Activated gamma-delta T cell treated with anti-CD3 and anti-CD28 coated beads, Interleukin-2, amount 50 U/mL, for 16 hours (primary cell): ENCODE measurements around the gene CCDC170.
"Not testable (repeated sequence)": the region's sequence is repeated elsewhere in the genome, so short reads cannot be mapped to it uniquely, and the experiment has no call there.

Experiments used
- DNase-seq: peaks from one replicate; pipeline ENCODE4 v3.0.0-alpha.2; 2020; ENCODE audit warnings: low read depth

The CCDC170 gene

DNA sequence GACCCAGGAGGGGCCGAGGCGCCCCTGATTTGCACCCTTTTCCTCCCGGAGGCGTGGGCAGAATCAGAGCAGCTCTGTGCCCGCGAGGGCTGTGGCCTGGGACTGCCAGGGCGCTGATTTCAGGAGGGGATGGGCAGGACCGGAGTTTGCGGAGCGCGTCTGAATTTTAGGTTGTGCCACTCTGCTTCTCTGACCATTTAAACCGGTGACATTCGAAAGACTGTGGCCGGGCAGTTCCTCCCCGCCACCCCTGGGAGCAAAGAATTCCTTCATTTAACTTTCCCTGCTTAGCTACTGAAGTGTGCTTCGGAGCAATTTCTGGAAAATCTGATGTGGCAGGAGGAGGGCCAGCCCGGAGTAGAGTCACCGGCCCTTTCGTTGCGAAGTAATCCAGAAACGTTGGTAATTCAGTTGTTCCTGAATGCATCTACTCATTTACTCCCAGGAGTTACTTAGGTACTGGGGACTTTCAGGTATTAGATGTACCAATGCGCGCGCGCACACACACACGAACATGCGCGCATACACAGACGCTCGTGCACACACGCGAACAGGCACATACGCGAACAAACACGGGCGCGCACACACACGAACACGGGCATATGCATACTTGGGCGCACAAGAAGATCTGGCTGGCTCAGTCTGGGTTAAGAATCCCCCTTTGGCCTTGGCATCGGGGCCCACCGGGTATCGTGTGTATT lies 568 bp downstream of the CCDC170 start:
- DNase-seq, result no peak

DNA sequence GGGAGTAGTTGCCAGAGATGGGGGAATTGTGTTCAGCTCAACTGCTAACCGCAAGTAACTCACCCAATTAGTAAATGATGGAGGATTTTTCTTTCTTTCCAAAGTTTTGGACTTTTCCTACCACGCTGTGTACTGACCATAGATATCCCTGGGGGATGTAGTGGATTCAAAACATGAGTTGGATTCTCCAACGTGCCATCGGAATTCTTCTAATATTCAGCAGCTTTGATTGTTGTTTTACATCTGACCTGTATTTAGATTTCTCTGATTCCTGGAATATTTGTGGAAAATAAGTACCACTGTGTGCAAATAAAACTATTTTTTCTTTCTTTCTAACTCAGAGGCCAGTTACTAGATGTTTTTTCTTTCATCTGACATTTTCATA lies 1.1 kb downstream of the CCDC170 start:
- DNase-seq, result no peak

DNA sequence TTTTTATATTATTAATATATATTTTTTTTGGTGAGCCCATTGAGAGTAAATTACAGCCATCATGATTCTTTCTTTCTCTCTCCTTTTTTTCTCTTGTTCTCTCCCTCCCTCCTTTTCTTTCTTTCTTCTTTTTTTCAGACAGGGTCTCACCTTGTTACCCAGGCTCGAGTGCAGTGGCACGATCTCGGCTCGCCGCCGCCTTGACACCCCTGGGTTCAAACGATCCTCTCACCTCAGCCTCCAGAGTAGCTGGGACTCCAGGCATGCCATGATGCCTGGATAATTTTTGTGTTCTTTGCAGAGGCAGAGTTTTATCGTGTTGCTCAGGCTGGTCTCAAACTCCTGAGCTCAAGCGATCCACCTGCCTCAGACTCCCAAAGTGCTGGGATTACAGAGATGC lies 1.6 kb downstream of the CCDC170 start:
- no peak for DNase-seq

DNA sequence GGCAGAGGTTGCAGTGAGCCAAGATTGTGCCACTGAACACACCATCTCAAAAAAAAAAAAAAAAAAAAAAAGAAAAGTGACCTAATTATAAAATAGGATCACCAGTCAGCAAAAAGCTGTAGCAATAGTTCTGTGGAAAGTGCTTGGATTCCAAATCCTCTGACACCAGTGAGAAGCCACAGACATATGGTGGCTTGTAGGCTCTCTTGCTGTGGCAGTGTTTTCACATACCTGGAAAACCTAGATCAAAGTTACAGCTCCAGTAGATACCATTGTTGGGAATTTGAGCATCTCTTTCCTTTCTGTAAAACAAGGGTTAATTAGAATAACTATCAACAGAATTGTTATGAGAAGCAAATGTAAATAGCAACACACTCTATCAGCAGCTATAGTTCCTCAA lies 4.1 kb downstream of the CCDC170 start:
- DNase-seq, result no peak

- no peak for DNase-seq
Observed at GRCh38 chr6:151498327-151498726, 4.5 kb downstream of the CCDC170 start.

- DNase-seq, result no peak
Observed at GRCh38 chr6:151499551-151499950, 5.7 kb downstream of the CCDC170 start.

DNA sequence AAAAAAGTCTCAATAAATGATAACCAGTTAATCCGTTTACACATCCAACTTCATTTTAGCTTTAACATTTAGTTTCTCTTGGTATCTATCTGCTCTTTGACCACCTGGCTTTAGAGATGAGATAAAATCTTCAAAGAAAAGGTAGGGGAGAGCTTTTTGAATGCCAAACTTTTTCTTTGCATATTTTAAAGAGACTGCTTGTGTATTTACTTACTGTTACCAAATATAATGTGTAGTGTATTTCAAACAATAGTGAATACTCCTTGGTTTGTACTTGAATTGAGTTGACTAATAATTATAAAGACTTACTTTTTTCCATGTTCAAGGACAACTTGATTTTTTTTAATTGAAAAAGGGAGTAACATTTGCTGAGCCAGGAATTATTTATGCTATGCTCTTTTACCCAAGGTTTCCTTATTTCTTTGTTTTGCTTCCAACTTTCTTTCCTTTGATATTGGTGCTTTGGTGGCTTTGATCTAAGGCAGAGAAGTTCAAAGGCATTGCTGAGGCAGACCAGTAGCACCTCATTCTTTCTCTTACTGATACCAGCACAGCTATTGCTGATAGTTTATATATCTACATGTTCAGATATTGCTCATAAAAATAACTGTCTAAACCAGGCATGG lies 7.8 kb downstream of the CCDC170 start:
- no peak for DNase-seq

DNA sequence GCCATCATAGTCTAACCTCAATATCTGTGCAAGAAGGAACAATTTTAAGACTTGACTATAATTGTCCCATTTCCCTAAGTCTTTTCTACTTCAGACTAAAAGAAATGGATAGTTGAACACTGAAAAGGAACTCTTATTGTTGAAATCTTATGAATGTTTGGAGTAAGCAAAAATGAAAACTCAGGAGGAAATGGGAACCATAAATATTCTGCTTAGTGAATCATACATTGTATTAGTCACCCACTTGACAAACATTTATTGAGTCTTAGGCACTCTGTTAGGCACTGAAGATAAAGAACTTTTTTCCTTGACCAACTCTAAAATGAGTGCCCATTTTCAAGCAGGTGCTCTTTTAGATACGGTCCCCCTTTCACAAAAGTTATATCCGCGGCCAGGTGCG lies 8.7 kb downstream of the CCDC170 start:
- no peak for DNase-seq

- no peak for DNase-seq
Observed at GRCh38 chr6:151506761-151507160, 12.9 kb downstream of the CCDC170 start.

DNA sequence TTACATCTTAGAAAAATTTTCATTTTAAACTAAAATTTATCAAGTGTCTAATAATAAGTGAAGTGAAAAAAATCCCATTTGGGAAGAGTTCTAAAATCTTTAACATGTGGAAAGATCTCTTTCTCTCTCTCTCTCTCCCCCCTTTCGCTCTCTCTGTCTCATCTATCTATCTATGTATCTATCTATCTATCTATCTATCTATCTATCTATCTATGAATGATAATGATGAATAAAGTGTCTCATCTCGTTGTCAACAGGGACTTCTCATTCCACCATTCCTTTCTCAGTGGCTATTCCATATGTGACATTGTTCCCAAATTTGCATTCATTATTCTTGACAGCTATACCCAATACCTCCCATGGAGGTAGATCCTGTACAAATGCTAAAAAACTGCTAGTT lies 15.2 kb downstream of the CCDC170 start:
- no peak for DNase-seq

GRCh38 chr6:151512481-151512880 lies 18.7 kb downstream of the CCDC170 start:
- no peak for DNase-seq

- no peak for DNase-seq
Observed at GRCh38 chr6:151514000-151514730, 20.3 kb downstream of the CCDC170 start.

DNA sequence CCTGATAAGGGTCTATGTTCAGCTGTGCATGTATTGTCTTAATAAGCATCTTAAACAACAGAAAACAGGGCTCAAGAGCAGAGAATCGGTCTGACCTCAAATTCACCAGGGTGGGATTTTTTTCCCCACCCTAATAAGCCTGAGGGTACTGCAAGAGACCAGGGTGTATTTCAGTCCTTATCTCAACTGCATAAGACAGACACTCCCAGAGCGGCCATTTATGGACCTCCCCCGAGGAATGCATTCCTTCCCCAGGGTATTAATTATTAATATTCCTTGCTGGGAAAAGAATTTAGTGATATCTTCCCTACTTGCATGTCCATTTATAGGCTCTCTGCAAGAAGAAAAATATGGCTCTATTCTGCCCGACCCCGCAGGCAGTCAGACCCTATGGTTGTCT lies 25.2 kb downstream of the CCDC170 start:
- DNase-seq, result not testable (repeated sequence)

GRCh38 chr6:151523034-151523433 lies 29.2 kb downstream of the CCDC170 start:
- DNase-seq, result no peak

GRCh38 chr6:151524059-151524458 lies 30.2 kb downstream of the CCDC170 start:
- no peak for DNase-seq

DNA sequence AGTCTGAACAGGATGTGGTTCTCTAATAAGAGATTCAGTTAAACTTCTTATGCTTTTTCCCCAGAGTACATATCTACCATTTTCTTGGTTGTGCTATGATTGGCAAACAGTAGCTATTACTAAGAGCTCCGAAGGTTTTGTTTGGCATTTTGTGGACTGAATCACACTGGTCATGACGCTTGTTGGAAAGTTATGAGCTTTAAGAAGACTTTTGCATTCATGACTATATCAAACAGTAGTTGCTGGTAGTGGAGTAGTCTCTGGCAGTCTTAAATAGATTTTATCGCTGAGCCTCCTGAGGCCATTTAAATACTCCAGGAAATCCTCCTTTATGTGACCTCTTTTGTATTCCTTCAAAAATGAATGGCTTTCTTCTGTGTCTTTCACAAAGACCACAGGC lies 40.8 kb downstream of the CCDC170 start:
- no peak for DNase-seq

DNA sequence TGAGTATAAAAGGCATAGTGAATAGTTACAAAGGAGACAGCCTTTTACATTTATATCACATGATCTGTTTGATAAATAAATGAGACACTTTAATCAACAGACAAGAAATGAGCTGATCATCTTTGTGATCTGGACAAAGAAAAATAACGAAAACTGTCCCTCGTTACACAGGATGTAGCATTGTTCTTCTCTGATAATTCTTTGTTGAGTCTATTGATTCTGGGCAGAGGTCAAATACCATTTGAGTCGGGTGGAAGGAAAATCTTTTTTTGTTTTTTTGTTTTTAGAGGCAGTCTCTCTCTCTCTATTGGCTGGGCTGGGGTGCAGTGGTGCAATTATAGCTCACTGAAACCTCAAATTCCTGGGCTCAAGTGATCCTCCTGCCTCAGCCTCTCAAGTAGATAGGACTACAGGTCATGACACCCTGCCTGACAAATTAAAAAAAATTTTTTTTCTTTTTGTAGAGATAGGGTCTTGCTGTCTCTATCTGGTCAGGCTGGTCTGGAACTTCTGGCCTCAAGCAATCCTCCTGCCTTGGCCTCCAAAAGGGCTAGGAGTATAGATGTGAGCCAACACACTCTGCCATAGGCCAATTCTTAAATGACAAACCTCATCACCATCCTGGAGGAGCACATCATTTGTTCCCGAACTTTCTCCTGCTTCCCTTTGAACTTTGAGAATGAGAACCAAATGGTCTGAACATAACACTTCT lies 41.8 kb downstream of the CCDC170 start:
- DNase-seq, result no peak

DNA sequence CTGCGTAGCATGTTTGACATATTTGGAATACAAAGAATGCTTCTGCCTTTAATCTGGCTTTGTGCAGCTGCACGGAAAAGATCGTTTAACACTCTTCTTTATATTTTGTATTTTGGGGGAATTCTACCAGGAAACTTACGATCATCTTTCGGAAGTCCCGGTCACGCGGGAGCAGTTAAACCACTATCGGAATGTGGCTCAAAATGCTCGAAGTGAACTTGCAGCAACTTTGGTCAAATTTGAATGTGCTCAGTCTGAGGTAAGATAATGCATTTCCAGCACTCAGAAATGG lies 42.3 kb downstream of the CCDC170 start:
- no peak for DNase-seq

- no peak for DNase-seq
Observed at GRCh38 chr6:151537556-151537955, 43.7 kb downstream of the CCDC170 start.

GRCh38 chr6:151539506-151540268 lies 45.9 kb downstream of the CCDC170 start:
- no peak for DNase-seq

DNA sequence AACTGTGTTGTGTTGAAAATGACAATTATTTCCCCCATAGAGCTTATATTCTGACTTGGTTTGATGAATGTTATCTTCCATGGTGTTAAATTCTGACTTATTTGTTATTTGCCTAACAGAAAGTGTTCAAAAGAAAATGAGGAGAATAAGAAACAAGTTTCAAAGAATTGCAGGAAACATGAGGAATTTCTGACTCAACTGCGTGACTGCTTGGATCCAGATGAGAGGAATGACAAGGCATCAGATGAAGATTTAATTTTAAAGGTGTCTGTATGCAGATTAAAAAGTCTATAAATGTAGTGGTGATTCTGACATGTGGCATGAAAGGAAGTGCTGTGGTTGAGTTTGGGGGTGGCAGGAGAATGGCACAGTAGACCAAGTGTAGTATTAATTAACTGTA lies 50.6 kb downstream of the CCDC170 start:
- DNase-seq, result no peak

DNA sequence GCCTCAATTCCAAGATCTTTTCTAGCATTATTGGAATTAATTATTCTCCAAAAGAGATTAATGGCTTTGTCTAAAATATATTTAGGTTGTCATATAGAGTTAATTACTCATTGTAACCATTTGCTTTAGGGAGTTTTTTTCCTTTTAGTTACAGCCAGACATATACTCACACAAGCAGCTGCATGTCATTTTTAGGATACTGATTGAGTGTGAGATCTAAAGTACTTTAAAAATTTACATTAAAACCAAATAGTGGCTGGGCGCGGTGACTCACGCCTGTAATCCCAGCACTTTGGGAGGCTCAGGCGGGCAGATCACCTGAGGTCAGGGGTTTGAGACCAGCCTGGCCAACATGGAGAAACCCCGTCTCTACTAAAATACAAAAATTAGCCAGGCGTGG lies 51.1 kb downstream of the CCDC170 start:
- not testable (repeated sequence) for DNase-seq
